GM23338 (cell line): ENCODE data around the gene FLNC.

Experiments used
- CREB1 ChIP-seq: fragments of 250-450 bp; sonication (Bioruptor Pico); IDR thresholded peaks from 2 replicates; pipeline ENCODE4 v1.5.0; 2020; ENCODE audit warnings: low read depth, mild to moderate bottlenecking, moderate library complexity
- CTCF ChIP-seq, 2 experiments: fragments of 200-600 bp in 1 of 2; sonication (generic) in 1 of 2; conservative IDR thresholded peaks; 2 replicates each; pipeline versions ENCODE4 v1.5.1 to v1.6.1; 2016 to 2017; ENCODE audit warnings: antibody characterized with exemption in 2 of 2, low read depth in 2 of 2, mild to moderate bottlenecking in 2 of 2, moderate library complexity in 1 of 2
- EZH2 ChIP-seq: fragments of 200-600 bp; sonication (generic); IDR thresholded peaks from one replicate; pipeline ENCODE4 v1.8.0; 2017; ENCODE audit warnings: antibody characterized with exemption, mild to moderate bottlenecking, low read depth; ENCODE audit not compliant: unreplicated experiment
- EZH2phosphoT487 ChIP-seq: fragments of 200-600 bp; sonication (generic); IDR thresholded peaks from one replicate; pipeline ENCODE4 v1.8.1; 2018; ENCODE audit warnings: antibody characterized with exemption; ENCODE audit not compliant: unreplicated experiment
- JUNB ChIP-seq: IDR thresholded peaks from one replicate; pipeline ENCODE4 v1.6.1; 2016; ENCODE audit warnings: antibody characterized with exemption; ENCODE audit not compliant: unreplicated experiment
- NANOG ChIP-seq: IDR thresholded peaks from 2 replicates; pipeline ENCODE4 v1.6.1; 2016; ENCODE audit warnings: antibody characterized with exemption, borderline replicate concordance
- POLR2AphosphoS5 ChIP-seq: IDR thresholded peaks from 2 replicates; pipeline ENCODE4 v1.6.1; 2016; ENCODE audit warnings: antibody characterized with exemption, low read depth
- REST ChIP-seq: IDR thresholded peaks from one replicate; pipeline ENCODE4 v1.6.1; 2018; ENCODE audit warnings: antibody characterized with exemption; ENCODE audit not compliant: unreplicated experiment
- STAT1 ChIP-seq: IDR thresholded peaks from one replicate; pipeline ENCODE4 v1.6.1; 2016; ENCODE audit warnings: antibody characterized with exemption; ENCODE audit not compliant: unreplicated experiment
- ZNF114 ChIP-seq: fragments of 250-450 bp; sonication (Bioruptor Pico); IDR thresholded peaks from 2 replicates; pipeline ENCODE4 v1.5.0; 2020; ENCODE audit warnings: mild to moderate bottlenecking, moderate library complexity
- ZNF331 ChIP-seq: fragments of 250-450 bp; sonication (Bioruptor Pico); IDR thresholded peaks from 2 replicates; pipeline ENCODE4 v1.5.0; 2020; ENCODE audit warnings: low read depth, mild to moderate bottlenecking, moderate library complexity
- ZNF462 ChIP-seq: fragments of 250-450 bp; sonication (Bioruptor Pico); IDR thresholded peaks from 2 replicates; pipeline ENCODE4 v1.5.0; 2020; ENCODE audit warnings: mild to moderate bottlenecking, moderate library complexity
- TF ChIP-seq, protein P1 (sequence below): IDR thresholded peaks from 2 replicates; pipeline ENCODE4 v1.6.1; 2016; ENCODE audit warnings: antibody characterized with exemption

GRCh38 chr7:128848289-128849155, 18.3 kb downstream of the FLNC start:
- TF ChIP-seq CTCF (conservative IDR thresholded peaks at IDR 0.05; ENCODE audit: low read depth in 2 of 2): no peak
- TF ChIP-seq REST: no peak
- no peak for TF ChIP-seq ZNF331 (CRISPR knock-in tag)
- TF ChIP-seq NANOG: no peak
- no peak for TF ChIP-seq POLR2AphosphoS5
- no peak for TF ChIP-seq CREB1 (CRISPR knock-in tag)
- TF ChIP-seq EZH2phosphoT487: no peak
- no peak for TF ChIP-seq JUNB
- no peak for TF ChIP-seq EZH2
- no peak for TF ChIP-seq ZNF114
- TF ChIP-seq, protein P1, sequence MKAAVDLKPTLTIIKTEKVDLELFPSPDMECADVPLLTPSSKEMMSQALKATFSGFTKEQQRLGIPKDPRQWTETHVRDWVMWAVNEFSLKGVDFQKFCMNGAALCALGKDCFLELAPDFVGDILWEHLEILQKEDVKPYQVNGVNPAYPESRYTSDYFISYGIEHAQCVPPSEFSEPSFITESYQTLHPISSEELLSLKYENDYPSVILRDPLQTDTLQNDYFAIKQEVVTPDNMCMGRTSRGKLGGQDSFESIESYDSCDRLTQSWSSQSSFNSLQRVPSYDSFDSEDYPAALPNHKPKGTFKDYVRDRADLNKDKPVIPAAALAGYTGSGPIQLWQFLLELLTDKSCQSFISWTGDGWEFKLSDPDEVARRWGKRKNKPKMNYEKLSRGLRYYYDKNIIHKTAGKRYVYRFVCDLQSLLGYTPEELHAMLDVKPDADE: no peak
- no peak for TF ChIP-seq ZNF462 (CRISPR knock-in tag)
- TF ChIP-seq STAT1: no peak
